Astrocyte (in vitro differentiated cells and primary cell): Measurements from ENCODE around the gene LRP1B.

ENCODE experiments used
- EZH2 ChIP-seq: IDR thresholded peaks from 2 replicates; pipeline ENCODE4 v1.6.1; 2012; ENCODE audit warnings: mild to moderate bottlenecking, low read length, inconsistent platforms; ENCODE audit not compliant: insufficient read depth
- TF ChIP-seq, protein P1 (sequence below): IDR thresholded peaks from 2 replicates; pipeline ENCODE4 v1.5.1; 2011; ENCODE audit warnings: low read depth, mild to moderate bottlenecking, inconsistent platforms, low read length, moderate library complexity; ENCODE audit not compliant: insufficient read depth

GRCh38 chr2:140529706-140530105 is 1601.1 kb downstream of the LRP1B start:
- TF ChIP-seq, protein P1, sequence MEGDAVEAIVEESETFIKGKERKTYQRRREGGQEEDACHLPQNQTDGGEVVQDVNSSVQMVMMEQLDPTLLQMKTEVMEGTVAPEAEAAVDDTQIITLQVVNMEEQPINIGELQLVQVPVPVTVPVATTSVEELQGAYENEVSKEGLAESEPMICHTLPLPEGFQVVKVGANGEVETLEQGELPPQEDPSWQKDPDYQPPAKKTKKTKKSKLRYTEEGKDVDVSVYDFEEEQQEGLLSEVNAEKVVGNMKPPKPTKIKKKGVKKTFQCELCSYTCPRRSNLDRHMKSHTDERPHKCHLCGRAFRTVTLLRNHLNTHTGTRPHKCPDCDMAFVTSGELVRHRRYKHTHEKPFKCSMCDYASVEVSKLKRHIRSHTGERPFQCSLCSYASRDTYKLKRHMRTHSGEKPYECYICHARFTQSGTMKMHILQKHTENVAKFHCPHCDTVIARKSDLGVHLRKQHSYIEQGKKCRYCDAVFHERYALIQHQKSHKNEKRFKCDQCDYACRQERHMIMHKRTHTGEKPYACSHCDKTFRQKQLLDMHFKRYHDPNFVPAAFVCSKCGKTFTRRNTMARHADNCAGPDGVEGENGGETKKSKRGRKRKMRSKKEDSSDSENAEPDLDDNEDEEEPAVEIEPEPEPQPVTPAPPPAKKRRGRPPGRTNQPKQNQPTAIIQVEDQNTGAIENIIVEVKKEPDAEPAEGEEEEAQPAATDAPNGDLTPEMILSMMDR, result no peak
- no peak for TF ChIP-seq EZH2
